NCI-H128 (cell line): ENCODE measurements around the gene TRERF1.

Experiments
- DNase-seq: peaks from one replicate; lab custom pipeline; 2025; ENCODE audit not compliant: unreplicated experiment; lab: John Stamatoyannopoulos, UW

The TRERF1 gene

DNA sequence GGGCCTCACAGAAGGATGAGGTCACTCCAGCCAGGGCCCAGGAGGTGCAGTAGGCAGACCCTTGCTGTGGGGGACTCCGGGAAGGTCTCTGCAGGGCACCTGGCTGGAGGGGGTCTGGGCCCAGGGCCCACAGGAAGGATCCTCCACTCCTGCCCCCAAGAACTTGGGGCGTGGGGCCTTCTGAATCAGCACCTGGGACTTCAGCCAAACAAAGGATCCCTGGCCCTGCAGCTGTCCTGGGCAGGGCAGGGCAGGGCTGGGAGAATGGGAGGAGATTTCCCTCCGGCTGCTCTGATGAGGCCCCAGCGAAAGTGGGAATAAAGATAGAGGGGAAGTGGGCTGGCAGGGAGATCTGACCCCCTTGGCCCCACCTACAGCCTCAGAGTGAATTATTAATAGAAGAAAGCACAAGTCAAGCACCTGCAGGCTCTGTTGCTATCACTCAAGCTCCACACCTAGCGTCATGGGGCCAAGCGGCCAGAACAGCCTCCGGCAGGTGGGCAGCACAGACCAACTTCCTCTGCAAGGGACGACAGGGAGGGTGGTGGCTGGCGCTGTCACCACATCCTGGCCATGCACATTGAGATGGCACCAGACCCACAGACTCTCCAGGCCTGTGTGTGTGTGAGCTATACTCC is 172.5 kb downstream of the TRERF1 start:
- no peak for DNase-seq

- DNase-seq, result no peak
Observed at GRCh38 chr6:42278131-42278853, 173.4 kb downstream of the TRERF1 start.

- no peak for DNase-seq
Observed at GRCh38 chr6:42276034-42276890, 175.5 kb downstream of the TRERF1 start.

DNA sequence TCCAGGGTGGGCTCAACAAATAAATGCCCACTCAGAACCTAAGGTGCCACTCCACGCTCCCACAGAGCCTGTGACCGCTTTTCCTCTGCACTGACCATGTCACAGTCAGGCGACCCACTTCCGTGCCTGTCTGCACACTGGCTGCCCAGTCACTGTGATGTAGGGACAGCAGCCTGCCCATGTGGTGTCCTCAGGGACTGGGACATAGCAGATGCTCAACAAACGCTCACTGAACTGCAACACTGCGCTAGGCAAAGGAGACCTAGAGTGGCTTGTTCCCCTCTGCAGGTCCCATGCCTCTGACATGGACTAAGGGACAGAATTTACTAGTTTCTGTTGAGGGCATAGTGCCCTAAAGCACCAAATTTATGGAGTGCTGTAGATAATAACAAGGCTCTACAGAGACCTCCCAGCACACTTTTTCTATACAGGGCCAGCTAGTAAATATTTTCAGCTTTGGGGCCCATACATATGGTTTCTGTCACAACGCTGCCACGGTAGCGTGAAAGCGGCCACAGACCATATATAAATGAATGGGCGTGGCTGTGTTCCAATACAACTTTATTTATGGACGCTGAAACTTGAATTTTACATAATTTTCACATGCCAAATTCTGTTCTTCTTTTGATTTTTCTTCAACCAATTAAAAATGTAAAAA is 176.2 kb downstream of the TRERF1 start:
- DNase-seq, result no peak

- no peak for DNase-seq
Observed at GRCh38 chr6:42274898-42275297, 176.8 kb downstream of the TRERF1 start.

- no peak for DNase-seq
Observed at GRCh38 chr6:42271834-42272805, 179.6 kb downstream of the TRERF1 start.

GRCh38 chr6:42269974-42270510 is 181.7 kb downstream of the TRERF1 start:
- DNase-seq, result no peak

- DNase-seq, result no peak
Observed at GRCh38 chr6:42269553-42269952, 182.2 kb downstream of the TRERF1 start.

- DNase-seq, result no peak
Observed at GRCh38 chr6:42268835-42269204, 182.9 kb downstream of the TRERF1 start.

- no peak for DNase-seq
Observed at GRCh38 chr6:42268016-42268834, 183.5 kb downstream of the TRERF1 start.

- no peak for DNase-seq
Observed at GRCh38 chr6:42266538-42266937, 185.2 kb downstream of the TRERF1 start.

GRCh38 chr6:42264852-42265390 is 186.8 kb downstream of the TRERF1 start:
- no peak for DNase-seq

DNA sequence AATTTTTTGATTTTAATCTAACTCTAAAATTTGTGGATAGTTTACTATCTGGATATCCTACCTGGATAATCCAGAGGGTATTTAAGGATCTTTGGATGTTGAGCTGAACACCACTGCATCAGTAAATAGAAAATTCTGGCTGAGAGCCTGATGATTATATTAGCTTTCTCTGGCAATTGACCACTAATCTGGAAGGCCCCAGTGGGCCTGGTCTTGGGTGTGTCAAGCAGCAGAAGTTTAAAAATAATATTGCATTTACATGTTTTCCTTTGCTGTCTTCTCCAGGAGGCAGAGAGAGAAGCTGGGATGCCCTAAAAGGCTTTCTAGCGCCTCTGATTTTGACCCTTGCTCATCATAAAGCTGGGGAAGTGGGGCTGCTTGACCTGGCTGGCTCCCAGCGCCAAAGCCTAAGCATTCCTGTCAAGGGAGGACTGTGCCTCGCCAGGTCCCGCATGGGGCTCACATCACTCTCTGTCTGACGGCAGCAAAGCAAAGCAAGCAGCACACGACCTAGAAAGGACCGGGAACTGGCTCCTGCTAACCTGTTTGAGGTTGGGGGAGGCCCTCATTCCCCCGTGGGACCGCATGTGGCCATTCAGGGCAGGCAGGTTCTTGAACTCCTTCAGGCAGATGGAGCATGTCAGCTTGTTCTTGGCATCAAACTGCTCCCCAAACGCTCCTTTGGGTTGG is 187.4 kb downstream of the TRERF1 start:
- no peak for DNase-seq

DNA sequence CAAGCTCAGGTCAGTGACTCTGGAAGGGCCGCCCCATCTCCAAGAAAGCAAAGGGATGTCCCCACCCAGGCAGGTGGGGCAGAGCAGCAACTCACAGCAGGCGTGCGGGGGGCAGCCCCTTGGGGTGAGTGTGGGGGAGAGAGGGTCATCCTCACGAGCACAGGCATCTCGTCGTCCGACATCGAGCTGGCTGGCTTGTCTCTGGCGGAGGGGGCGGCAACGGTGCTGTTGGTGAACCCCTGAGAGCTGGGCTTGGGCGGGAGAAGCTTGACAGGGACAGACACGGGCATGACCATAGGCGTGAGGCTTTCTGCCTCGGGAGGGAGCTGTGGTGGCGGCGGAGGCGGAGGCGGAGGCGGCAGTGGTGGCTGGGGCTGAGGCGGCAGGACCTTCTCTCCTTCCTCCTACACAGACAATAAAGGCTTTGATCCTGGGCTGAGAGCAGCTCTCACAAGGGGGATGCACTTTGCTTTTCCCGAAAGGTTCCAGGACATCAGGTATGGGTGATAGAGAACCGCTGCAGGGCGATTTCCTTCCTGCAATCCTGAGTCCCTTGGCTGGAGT is 188.5 kb downstream of the TRERF1 start:
- DNase-seq, result no peak

GRCh38 chr6:42260972-42261371 is 190.8 kb downstream of the TRERF1 start:
- no peak for DNase-seq

DNA sequence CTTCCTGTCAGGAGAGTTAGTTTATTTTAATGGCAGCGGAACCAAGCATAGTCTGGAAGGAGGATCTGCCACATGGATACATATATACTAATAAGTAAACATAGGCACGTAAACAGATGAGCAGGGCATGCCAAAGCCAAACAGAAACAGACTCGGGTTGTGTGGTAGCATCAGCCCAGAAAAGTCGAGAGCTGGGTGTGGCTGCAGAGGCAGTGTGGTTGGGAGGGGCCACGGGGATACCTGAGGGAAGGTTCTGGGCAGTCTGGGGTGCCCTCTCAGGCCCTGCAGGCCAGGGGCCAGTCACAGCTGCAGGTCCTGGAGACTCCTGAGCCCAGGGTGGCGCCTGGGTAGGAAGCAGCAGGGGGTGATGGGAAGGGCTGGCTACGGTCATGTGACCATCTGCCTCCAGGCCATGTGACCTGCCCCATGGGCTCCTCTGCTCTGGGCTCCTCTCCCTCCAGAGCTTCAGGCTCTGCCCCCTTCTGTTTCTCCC is 191.3 kb downstream of the TRERF1 start:
- DNase-seq, result no peak

GRCh38 chr6:42259841-42260395 is 191.8 kb downstream of the TRERF1 start:
- DNase-seq, result no peak
